Measurements from ENCODE around the gene AGK.

- no peak for TF ChIP-seq CTCF (IDR thresholded peaks at IDR 0.05)
- TF ChIP-seq POLR2A (IDR thresholded peaks at IDR 0.05): no peak
Observed at GRCh38 chr7:141501451-141501850, 49.8 kb upstream of the AGK start.
